Calu3 (cell line): Measurements from ENCODE around the gene METTL22. TPM values are rescaled to one million over a fixed set of nuclear protein-coding genes. Genes with fewer than 3 reads are reported as not detected.

Experiments used
- BruUV-seq: library from RNA; stranded (reverse); fragments of 400-500 nt; replicated peaks from 2 replicates; lab custom pipeline; 2021; lab: Mats Ljungman, UMichigan
- CTCF ChIA-PET: fragments of 300-600 bp; sonication (Branson Sonifier 250); formaldehyde crosslinking; loops from one replicate; lab custom pipeline; 2022; ENCODE audit warnings: antibody characterized with exemption; lab: Charles Lee
- DNase-seq: peaks from one replicate; pipeline ENCODE4 v3.0.0; 2022
- H3K27ac Mint-ChIP-seq: one replicate; pipeline ENCODE4 v1.8.0; 2022; ENCODE audit warnings: mixed read lengths; ENCODE audit not compliant: unreplicated experiment
- H3K27me3 Mint-ChIP-seq: one replicate; pipeline ENCODE4 v1.8.0; 2022; ENCODE audit warnings: mixed read lengths; ENCODE audit not compliant: unreplicated experiment
- H3K36me3 Mint-ChIP-seq: one replicate; pipeline ENCODE4 v1.8.0; 2022; ENCODE audit warnings: mild to moderate bottlenecking, moderate library complexity, mixed read lengths; ENCODE audit not compliant: insufficient read depth, unreplicated experiment
- H3K4me1 Mint-ChIP-seq: one replicate; pipeline ENCODE4 v1.8.0; 2022; ENCODE audit warnings: mild to moderate bottlenecking, low read depth, mixed read lengths; ENCODE audit not compliant: unreplicated experiment
- H3K4me3 Mint-ChIP-seq: one replicate; pipeline ENCODE4 v1.8.0; 2022; ENCODE audit warnings: mild to moderate bottlenecking, low read depth, moderate library complexity, mixed read lengths; ENCODE audit not compliant: unreplicated experiment
- H3K9me3 Mint-ChIP-seq: one replicate; pipeline ENCODE4 v1.8.0; 2022; ENCODE audit warnings: low read depth, mixed read lengths; ENCODE audit not compliant: unreplicated experiment
- intact Hi-C: fragments of 100-400 bp; cut with micrococcal nuclease; formaldehyde crosslinking; loops from one replicate; pipeline ENCODE4 v1.10.0; 2022; ENCODE audit not compliant: unreplicated experiment
- total RNA-seq: library from RNA; stranded (reverse); gene quantifications from 2 replicates; pipeline ENCODE4 v1.2.3, GENCODE V29; 2022
- TF ChIP-seq, protein P1 (sequence below): fragments of 200-600 bp; IDR thresholded peaks from one replicate; pipeline ENCODE4 v1.8.0; 2022; ENCODE audit warnings: antibody characterized with exemption; ENCODE audit not compliant: unreplicated experiment

Gene METTL22
- total RNA-seq, 1 experiment from 2014 or later, result 71.7 TPM

GRCh38 chr16:8628981-8629725, 7.7 kb downstream of the METTL22 start:
- intact Hi-C loops, result no loop called here
- DNase-seq, result no peak
- peaks cover 41% of the 10 kb centered on the region for H3K36me3 Mint-ChIP-seq
- peaks cover 8% of the 10 kb centered on the region for H3K4me1 Mint-ChIP-seq
- H3K27ac Mint-ChIP-seq, result no peak overlapping the region
- H3K4me3 Mint-ChIP-seq, result no peak overlapping the region
- BruUV-seq, result no TSS peak
- CTCF ChIA-PET, result no interaction called here
- H3K27me3 Mint-ChIP-seq, result no peaks in the 10 kb centered on the region
- TF ChIP-seq, protein P1, sequence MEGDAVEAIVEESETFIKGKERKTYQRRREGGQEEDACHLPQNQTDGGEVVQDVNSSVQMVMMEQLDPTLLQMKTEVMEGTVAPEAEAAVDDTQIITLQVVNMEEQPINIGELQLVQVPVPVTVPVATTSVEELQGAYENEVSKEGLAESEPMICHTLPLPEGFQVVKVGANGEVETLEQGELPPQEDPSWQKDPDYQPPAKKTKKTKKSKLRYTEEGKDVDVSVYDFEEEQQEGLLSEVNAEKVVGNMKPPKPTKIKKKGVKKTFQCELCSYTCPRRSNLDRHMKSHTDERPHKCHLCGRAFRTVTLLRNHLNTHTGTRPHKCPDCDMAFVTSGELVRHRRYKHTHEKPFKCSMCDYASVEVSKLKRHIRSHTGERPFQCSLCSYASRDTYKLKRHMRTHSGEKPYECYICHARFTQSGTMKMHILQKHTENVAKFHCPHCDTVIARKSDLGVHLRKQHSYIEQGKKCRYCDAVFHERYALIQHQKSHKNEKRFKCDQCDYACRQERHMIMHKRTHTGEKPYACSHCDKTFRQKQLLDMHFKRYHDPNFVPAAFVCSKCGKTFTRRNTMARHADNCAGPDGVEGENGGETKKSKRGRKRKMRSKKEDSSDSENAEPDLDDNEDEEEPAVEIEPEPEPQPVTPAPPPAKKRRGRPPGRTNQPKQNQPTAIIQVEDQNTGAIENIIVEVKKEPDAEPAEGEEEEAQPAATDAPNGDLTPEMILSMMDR, result no peak
- no peaks in the 10 kb centered on the region for H3K9me3 Mint-ChIP-seq

DNA sequence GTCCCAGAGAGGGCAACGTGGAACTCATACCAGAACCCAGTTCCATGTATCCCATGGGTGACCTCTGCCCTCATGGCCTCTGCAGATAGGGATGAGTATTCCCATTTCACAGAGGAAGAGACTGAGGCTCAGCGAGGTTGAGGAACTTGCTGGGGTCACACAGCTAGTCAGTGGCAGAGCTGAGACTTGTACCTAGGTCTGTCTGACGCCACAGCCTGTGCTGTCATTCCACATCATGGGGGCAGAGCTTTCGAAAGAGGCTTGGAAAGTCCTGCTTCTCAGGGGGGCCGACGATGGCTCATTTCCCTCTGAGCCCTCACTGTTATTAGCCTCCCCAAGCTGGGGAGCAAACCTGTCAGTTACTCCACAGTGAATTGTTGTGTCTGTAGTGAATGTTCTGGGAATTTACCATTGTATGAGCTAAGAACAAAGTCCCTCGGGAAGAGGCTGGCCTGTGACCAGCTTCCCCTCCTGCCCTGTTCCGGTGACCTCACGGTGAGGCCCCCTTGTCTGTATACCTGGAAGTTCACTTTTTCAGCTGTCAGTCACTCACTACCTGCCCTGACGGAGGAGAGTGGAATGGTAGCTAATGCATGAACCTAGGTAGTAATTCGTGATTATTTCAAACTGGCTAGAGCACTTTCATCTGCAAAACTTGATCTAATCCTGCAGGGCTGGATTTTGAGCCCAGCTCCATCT, 8.9 kb downstream of the METTL22 start:
- TF ChIP-seq, protein P1, result no peak
- no TSS peak for BruUV-seq
- CTCF ChIA-PET, result no interaction called here

DNA sequence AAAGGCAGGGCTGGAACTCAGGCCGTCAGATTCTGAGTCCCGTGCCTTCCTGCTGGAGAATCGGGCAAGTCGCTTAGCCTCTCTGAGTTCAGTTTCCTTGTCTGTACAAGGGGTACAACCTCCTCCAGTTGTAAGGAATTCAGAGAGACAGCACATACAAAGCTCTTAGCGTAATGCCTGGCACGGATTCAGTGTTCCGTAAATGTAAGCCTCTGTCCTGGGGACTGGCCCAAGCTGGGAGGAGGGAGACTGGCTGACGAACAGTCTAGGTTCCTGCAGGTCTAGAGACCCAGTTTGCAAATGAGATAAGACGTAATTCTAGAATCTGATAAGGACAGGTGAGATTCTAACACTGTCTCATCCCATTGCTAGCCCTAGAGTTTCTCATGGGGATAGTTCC, 9.9 kb downstream of the METTL22 start:
- no peaks in the 10 kb centered on the region for H3K9me3 Mint-ChIP-seq
- no peak for DNase-seq
- no peaks in the 10 kb centered on the region for H3K27me3 Mint-ChIP-seq
- no peak overlapping the region for H3K27ac Mint-ChIP-seq
- TF ChIP-seq, protein P1, result no peak
- no peaks in the 10 kb centered on the region for H3K4me1 Mint-ChIP-seq
- intact Hi-C loops, result no loop called here
- peaks cover 48% of the 10 kb centered on the region for H3K36me3 Mint-ChIP-seq
- no TSS peak for BruUV-seq
- CTCF ChIA-PET, result no interaction called here
- no peak overlapping the region for H3K4me3 Mint-ChIP-seq

More for the DNA sequence above, 8.9 kb downstream of the METTL22 start:
- DNase-seq, result no peak
- H3K9me3 Mint-ChIP-seq, result no peaks in the 10 kb centered on the region
- H3K36me3 Mint-ChIP-seq, result peaks cover 41% of the 10 kb centered on the region
- intact Hi-C loops, result no loop called here
- no peak overlapping the region for H3K27ac Mint-ChIP-seq
- H3K4me3 Mint-ChIP-seq, result no peak overlapping the region
- H3K4me1 Mint-ChIP-seq, result no peaks in the 10 kb centered on the region
- H3K27me3 Mint-ChIP-seq, result no peaks in the 10 kb centered on the region

DNA sequence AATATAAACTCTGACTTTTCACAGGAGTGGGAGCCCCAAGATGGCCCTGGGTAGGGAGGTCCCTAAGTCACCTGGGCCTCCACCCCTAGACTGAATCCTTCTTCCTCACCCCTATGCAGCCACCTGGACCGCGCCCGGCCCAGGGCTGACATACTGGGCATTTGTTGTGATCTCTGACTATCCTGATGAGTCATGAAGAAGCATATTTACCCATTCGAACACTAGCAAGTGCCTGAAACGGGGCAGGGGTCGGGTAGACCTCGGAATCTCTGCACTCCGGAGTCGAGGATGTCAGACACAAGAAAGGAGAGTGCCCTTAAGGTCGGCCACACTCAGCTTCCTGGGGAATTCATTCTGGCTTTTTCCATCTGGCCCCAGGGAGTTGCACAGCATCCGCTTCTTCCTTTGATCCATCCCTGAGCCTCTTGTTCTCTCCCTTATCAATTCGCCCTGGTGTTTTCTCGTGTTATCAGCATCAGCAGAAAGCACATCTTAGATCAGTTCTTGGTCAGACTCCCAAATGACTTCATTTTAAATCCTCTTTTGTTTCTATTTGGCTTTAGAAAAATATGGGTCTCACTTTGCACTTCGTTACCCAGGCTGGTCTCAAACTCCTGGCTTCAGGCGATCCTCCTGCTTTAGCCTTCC, 10.4 kb downstream of the METTL22 start:
- H3K27me3 Mint-ChIP-seq, result no peaks in the 10 kb centered on the region
- H3K4me3 Mint-ChIP-seq, result no peak overlapping the region
- no peak overlapping the region for H3K27ac Mint-ChIP-seq
- H3K36me3 Mint-ChIP-seq, result peaks cover 46% of the 10 kb centered on the region
- intact Hi-C loops, result no loop called here
- no TSS peak for BruUV-seq
- no peaks in the 10 kb centered on the region for H3K9me3 Mint-ChIP-seq
- TF ChIP-seq, protein P1, result no peak
- CTCF ChIA-PET, result no interaction called here
- no peak for DNase-seq
- H3K4me1 Mint-ChIP-seq, result no peaks in the 10 kb centered on the region
